Testis (tissue), 2 donors: Measurements from ENCODE around the gene HNRNPA3.

Experiments
- CTCF ChIP-seq, 3 experiments: fragments of 450-650 bp in 2 of 3; fragments of 200-600 bp in 1 of 3; sonication (generic) in 1 of 3; IDR thresholded peaks; one replicate each; pipeline ENCODE4 v1.5.1; 2016 to 2019; ENCODE audit warnings: antibody characterized with exemption in 3 of 3, mild to moderate bottlenecking in 2 of 3, moderate library complexity in 1 of 3
- POLR2A ChIP-seq: fragments of 450-650 bp; IDR thresholded peaks from one replicate; pipeline ENCODE4 v1.6.1; 2017; ENCODE audit warnings: antibody characterized with exemption, mild to moderate bottlenecking, moderate library complexity

GRCh38 chr2:177217247-177217843 is 4.8 kb downstream of the HNRNPA3 start:
- no peak for TF ChIP-seq POLR2A
- TF ChIP-seq CTCF (IDR thresholded peaks at IDR 0.05): no peak
